OCI-LY1 (cell line): Measurements from ENCODE around the gene KCNJ9.

ENCODE experiments used
- H2AFZ ChIP-seq: fragments of 200-600 bp; sonication (generic), shearing (Covaris generic); 2 replicates; pipeline ENCODE4 v1.6.0; 2014; ENCODE audit warnings: antibody characterized with exemption, mild to moderate bottlenecking, low read length
- H3F3A ChIP-seq: fragments of 200-600 bp; sonication (generic), shearing (Covaris generic); 2 replicates; pipeline ENCODE4 v1.6.0; 2014; ENCODE audit warnings: mild to moderate bottlenecking, antibody characterized with exemption, low read length, moderate library complexity; ENCODE audit not compliant: insufficient read depth
- H3K27ac ChIP-seq: fragments of 200-600 bp; sonication (generic); 2 replicates; pipeline ENCODE4 v1.5.1; 2014; ENCODE audit warnings: low read length, mixed run types, mild to moderate bottlenecking, low read depth; ENCODE audit not compliant: poor library complexity, severe bottlenecking
- H3K27me3 ChIP-seq: fragments of 200-600 bp; sonication (generic); 2 replicates; pipeline ENCODE4 v1.6.0; 2014; ENCODE audit warnings: antibody characterized with exemption, mild to moderate bottlenecking, low read length, moderate library complexity; ENCODE audit not compliant: insufficient read depth
- H3K36me3 ChIP-seq: fragments of 200-600 bp; sonication (generic); 2 replicates; pipeline ENCODE4 v1.6.1; 2014; ENCODE audit warnings: mild to moderate bottlenecking, antibody characterized with exemption, low read length, moderate library complexity, mixed read lengths; ENCODE audit not compliant: insufficient read depth
- H3K4me1 ChIP-seq: fragments of 200-600 bp; sonication (generic); 2 replicates; pipeline ENCODE4 v1.5.1; 2014; ENCODE audit warnings: mild to moderate bottlenecking, low read length, moderate library complexity; ENCODE audit not compliant: insufficient read depth, severe bottlenecking
- H3K4me2 ChIP-seq: fragments of 200-600 bp; sonication (generic), shearing (Covaris generic); 2 replicates; pipeline ENCODE4 v1.6.1; 2014; ENCODE audit warnings: low read length
- H3K4me3 ChIP-seq: fragments of 200-600 bp; sonication (generic); 2 replicates; pipeline ENCODE4 v1.5.1; 2014; ENCODE audit warnings: low read length, low read depth, mild to moderate bottlenecking, mixed read lengths; ENCODE audit not compliant: poor library complexity, severe bottlenecking
- H3K79me2 ChIP-seq: fragments of 200-600 bp; shearing (Covaris generic); 2 replicates; pipeline ENCODE4 v1.6.1; 2016; ENCODE audit warnings: mixed run types, low read length, mixed read lengths; ENCODE audit not compliant: insufficient read depth
- H3K9ac ChIP-seq: fragments of 200-600 bp; sonication (generic), shearing (Covaris generic); 2 replicates; pipeline ENCODE4 v1.6.1; 2014; ENCODE audit warnings: mild to moderate bottlenecking, low read length, mixed read lengths
- H3K9me2 ChIP-seq: fragments of 200-600 bp; sonication (generic), shearing (Covaris generic); 2 replicates; pipeline ENCODE4 v1.6.1; 2014; ENCODE audit warnings: low read depth, mild to moderate bottlenecking, low read length, mixed read lengths
- H3K9me3 ChIP-seq: fragments of 200-600 bp; shearing (Covaris generic); 2 replicates; pipeline ENCODE4 v1.6.1; 2014; ENCODE audit warnings: low read length, mixed read lengths
- H4K20me1 ChIP-seq: fragments of 200-600 bp; sonication (generic), shearing (Covaris generic); 2 replicates; pipeline ENCODE4 v1.6.0; 2016; ENCODE audit warnings: mild to moderate bottlenecking, low read length; ENCODE audit not compliant: insufficient read depth
- EZH2 ChIP-seq: fragments of 200-600 bp; sonication (generic), shearing (Covaris generic); IDR thresholded peaks from 2 replicates; pipeline ENCODE4 v1.8.0; 2017; ENCODE audit warnings: borderline replicate concordance, mixed run types, mild to moderate bottlenecking, antibody characterized with exemption, low read length, moderate library complexity, mixed read lengths
- TF ChIP-seq, protein P1 (sequence below): fragments of 200-600 bp; sonication (generic), shearing (Covaris generic); IDR thresholded peaks from 2 replicates; pipeline ENCODE4 v1.5.1; 2017; ENCODE audit warnings: mild to moderate bottlenecking, antibody characterized with exemption, low read length, moderate library complexity, mixed read lengths

Gene KCNJ9

DNA sequence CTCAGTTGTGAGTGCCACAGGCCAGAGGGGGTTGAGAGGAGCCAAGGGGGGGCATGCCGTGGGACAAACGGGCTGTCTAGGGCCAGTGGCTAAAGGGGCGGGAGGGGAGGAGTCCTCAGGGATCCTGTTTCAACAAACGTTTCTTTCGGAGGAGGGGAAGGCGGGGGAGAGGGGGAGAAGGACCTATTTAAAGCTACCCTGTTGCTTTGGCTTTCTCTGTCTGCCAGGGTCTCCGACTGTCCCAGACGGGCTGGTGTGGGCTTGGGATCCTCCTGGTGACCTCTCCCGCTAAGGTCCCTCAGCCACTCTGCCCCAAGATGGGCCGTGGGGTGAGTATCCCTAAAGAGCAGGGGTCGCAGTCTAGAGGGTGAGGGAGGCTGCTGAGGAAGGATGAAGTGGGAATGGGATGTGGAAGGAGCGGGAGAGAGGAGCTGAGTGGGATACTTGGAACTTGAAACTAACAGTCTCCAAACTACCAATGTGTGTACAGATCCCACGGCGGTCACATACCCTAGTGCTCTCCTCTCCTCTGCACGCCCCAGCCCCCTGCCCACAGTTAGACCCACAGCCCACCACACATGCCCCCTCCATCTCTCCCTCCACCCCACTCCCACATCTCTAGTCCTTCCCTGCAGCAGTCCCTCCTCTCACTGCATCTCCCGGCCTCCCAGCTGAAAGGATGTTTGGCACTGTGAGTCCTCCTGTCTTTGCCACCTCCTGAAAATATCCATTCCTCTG, 34.4 kb downstream of the KCNJ9 start, which contains the start of gene ATP1A2:
Gene ATP1A2, plus strand, starts transcription at position 215 of the 738 bp plus-strand sequence. Its CDS starts 103 bp downstream, at position 318.
- H3K4me2 ChIP-seq: no peak within 1 kb of the TSS
- H3K4me3 ChIP-seq: no peak within 1 kb of the TSS
- H2AFZ ChIP-seq: no peak within 1 kb of the TSS
- H3K4me1 ChIP-seq: no peaks in the 10 kb centered on the region
- TF ChIP-seq, protein P1, sequence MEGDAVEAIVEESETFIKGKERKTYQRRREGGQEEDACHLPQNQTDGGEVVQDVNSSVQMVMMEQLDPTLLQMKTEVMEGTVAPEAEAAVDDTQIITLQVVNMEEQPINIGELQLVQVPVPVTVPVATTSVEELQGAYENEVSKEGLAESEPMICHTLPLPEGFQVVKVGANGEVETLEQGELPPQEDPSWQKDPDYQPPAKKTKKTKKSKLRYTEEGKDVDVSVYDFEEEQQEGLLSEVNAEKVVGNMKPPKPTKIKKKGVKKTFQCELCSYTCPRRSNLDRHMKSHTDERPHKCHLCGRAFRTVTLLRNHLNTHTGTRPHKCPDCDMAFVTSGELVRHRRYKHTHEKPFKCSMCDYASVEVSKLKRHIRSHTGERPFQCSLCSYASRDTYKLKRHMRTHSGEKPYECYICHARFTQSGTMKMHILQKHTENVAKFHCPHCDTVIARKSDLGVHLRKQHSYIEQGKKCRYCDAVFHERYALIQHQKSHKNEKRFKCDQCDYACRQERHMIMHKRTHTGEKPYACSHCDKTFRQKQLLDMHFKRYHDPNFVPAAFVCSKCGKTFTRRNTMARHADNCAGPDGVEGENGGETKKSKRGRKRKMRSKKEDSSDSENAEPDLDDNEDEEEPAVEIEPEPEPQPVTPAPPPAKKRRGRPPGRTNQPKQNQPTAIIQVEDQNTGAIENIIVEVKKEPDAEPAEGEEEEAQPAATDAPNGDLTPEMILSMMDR: no peak
- no peak for TF ChIP-seq EZH2
- H4K20me1 ChIP-seq: no peaks in the 10 kb centered on the region
- no peaks in the 10 kb centered on the region for H3K9me2 ChIP-seq
- H3K9me3 ChIP-seq: no peaks in the 10 kb centered on the region
- no peak within 1 kb of the TSS for H3K9ac ChIP-seq
- H3K27me3 ChIP-seq: peaks cover 11% of the 10 kb centered on the region; the same call in 1 of the 2 replicates
- no peaks in the 10 kb centered on the region for H3F3A ChIP-seq
- H3K79me2 ChIP-seq: no peaks in the 10 kb centered on the region
- no peaks in the 10 kb centered on the region for H3K36me3 ChIP-seq
- H3K27ac ChIP-seq: no peak within 1 kb of the TSS

DNA sequence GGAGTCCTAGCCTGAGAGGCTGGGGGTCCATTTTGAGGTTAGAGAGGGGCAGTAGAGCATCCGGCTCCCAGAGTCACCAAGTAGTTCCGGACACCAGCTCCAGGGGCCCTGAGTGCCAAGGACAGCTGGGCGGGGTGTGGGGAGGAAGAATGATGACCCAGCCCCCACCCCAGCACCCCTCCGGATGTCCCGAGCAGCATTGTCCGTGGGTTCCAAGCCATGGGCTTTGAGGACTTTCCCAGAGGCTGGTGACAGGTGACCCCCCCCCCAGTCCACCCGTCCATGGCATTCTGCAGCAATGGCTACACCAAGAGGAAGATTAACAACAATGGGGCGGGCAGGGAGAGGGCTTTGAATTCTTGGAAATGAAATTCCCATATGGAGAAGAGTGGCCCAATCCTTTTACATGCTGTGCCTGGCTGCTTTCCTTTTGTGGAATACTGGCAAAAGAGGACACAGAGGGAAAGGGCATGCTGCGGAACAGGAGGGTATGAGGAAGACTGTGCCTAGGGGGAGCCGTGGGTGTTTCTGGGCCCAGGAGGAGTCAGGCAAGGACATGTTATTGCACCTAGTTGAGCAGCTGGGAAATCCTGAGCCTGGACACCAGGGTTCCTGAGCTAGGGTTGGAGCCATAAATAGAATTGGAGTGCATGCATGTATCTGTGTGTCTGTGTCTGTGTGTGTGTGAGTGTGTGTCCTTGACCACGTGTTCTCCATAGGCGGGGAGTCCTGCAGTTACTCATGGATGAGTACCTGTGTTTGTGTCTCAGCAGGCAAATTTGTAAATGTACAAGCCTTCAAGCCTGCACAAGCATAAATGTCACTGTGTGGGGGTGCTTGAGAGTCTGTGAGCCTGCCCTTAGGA, 35.2 kb downstream of the KCNJ9 start:
- Histone ChIP-seq H3K9ac (no peak overlapping the region), H3F3A (no peaks in the 10 kb centered on the region), H3K27ac (no peak overlapping the region), H3K9me2 (no peaks in the 10 kb centered on the region), H3K9me3 (no peaks in the 10 kb centered on the region), H3K4me3 (no peak overlapping the region), H3K4me2 (no peak overlapping the region), H3K27me3 (peaks cover 11% of the 10 kb centered on the region; the same call in 1 of the 2 replicates), H4K20me1 (no peaks in the 10 kb centered on the region), H3K79me2 (no peaks in the 10 kb centered on the region), H3K4me1 (no peaks in the 10 kb centered on the region), H3K36me3 (no peaks in the 10 kb centered on the region), H2AFZ (no peak overlapping the region)
- TF ChIP-seq EZH2: no peak
- TF ChIP-seq, protein P1: no peak; the same call in 1 of the 2 replicates

DNA sequence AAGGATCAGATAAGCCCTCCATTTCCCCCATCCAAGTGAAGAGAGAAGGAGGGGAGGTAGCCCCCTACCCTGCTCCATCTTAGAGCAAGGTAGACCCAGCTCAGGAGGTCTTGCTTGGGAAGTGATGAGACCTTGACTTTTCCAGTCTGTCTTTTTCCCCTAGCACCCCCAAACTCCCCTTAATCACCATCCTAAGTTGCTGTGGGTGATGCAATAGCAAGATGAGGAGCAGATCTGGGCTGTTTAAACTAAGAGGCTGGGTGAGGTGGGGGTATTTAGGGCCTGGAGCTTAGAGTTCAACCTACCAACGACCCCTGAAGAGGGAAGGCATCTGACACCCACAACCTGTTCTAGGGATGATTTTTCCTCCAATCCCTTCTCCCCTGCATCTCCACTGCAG, 36.0 kb downstream of the KCNJ9 start:
- no peaks in the 10 kb centered on the region for H3K9me3 ChIP-seq
- no peaks in the 10 kb centered on the region for H3K36me3 ChIP-seq
- H3K4me2 ChIP-seq: no peak overlapping the region
- no peaks in the 10 kb centered on the region for H3K79me2 ChIP-seq
- no peaks in the 10 kb centered on the region for H3K9me2 ChIP-seq
- no peak overlapping the region for H3K4me3 ChIP-seq
- H3F3A ChIP-seq: no peaks in the 10 kb centered on the region
- TF ChIP-seq EZH2: no peak
- TF ChIP-seq, protein P1: no peak
- no peaks in the 10 kb centered on the region for H4K20me1 ChIP-seq
- peaks cover 11% of the 10 kb centered on the region; the same call in 1 of the 2 replicates for H3K27me3 ChIP-seq
- no peak overlapping the region for H2AFZ ChIP-seq
- no peak overlapping the region for H3K9ac ChIP-seq
- no peaks in the 10 kb centered on the region for H3K4me1 ChIP-seq
- no peak overlapping the region for H3K27ac ChIP-seq
